ENCODE results near the gene SERGEF. TPM values are rescaled to one million over a fixed set of nuclear protein-coding genes. Genes with fewer than 3 reads are reported as not detected.

The SERGEF gene
- total and polyA plus RNA-seq, 2 of the 13 experiments (the other 11 are each of a cell fraction or from before 2014, with no cell fraction given), result 54.5 to 114 TPM

- no peak for FAIRE-seq
- TF ChIP-seq ZNF879 (CRISPR knock-in tag; IDR thresholded peaks at IDR 0.05), result peak; percentile 0; the same call in 1 of the 2 replicates
- TF ChIP-seq ZBTB8A (CRISPR knock-in tag; IDR thresholded peaks at IDR 0.05; ENCODE audit: borderline replicate concordance, low read depth), result peak; percentile 29; the same call in 1 of the 2 replicates
- no peak for TF ChIP-seq GABPA (IDR thresholded peaks at IDR 0.05; ENCODE audit: low read depth, low read length)
- TF ChIP-seq GABPA (CRISPR knock-in tag; IDR thresholded peaks at IDR 0.05; ENCODE audit: low read depth), result 0 out of 2 replicates have a peak, but pooled peaks have one; percentile 23
- TF ChIP-seq ARHGAP35 (CRISPR knock-in tag; IDR thresholded peaks at IDR 0.05; ENCODE audit: borderline replicate concordance), result no peak
- TF ChIP-seq ZMYM2 (CRISPR knock-in tag; IDR thresholded peaks at IDR 0.05), result 0 out of 2 replicates have a peak, but pooled peaks have one; percentile 3
- 0 out of 2 replicates have a peak, but pooled peaks have one; percentile 1 for TF ChIP-seq ZNF501 (CRISPR knock-in tag; IDR thresholded peaks at IDR 0.05)
- TF ChIP-seq DRAP1 (CRISPR knock-in tag; IDR thresholded peaks at IDR 0.05), result no peak
- 0 out of 2 replicates have a peak, but pooled peaks have one; percentile 9 for TF ChIP-seq ZFP91 (CRISPR knock-in tag; IDR thresholded peaks at IDR 0.05; ENCODE audit: borderline replicate concordance)
- peak; percentile 54 for TF ChIP-seq CTCF (CRISPR knock-in tag; IDR thresholded peaks at IDR 0.05)
- peak; percentile 28; the same call in 1 of the 2 replicates for TF ChIP-seq STAG1 (CRISPR knock-in tag; IDR thresholded peaks at IDR 0.05)
- no peak for TF ChIP-seq CREB1 (IDR thresholded peaks at IDR 0.05)
- 0 out of 2 replicates have a peak, but pooled peaks have one; percentile 22 for TF ChIP-seq CREB1 (CRISPR knock-in tag; IDR thresholded peaks at IDR 0.05)
- TF ChIP-seq ZNF749 (CRISPR knock-in tag; IDR thresholded peaks at IDR 0.05; ENCODE audit: borderline replicate concordance), result 0 out of 2 replicates have a peak, but pooled peaks have one; percentile 7
- TF ChIP-seq ZFP36L1 (CRISPR knock-in tag; IDR thresholded peaks at IDR 0.05), result 0 out of 2 replicates have a peak, but pooled peaks have one; percentile 5
Observed at GRCh38 chr11:18013790-18014507, 1.1 kb upstream of the SERGEF start.

More at GRCh38 chr11:18013790-18014507, 1.1 kb upstream of the SERGEF start:
- H3K4me1 ChIP-seq (ENCODE audit: insufficient read depth, low read length), result peaks cover 39% of the 10 kb centered on the region
- 15% methylated on average over 11 of the region's 11 CpGs for WGBS (ENCODE audit: low lambda C conversion rate)
- H3K27ac ChIP-seq (ENCODE audit: extremely low read length, insufficient read depth, low read length), result no peak overlapping the region
- peak overlapping the region; percentile 67 for H3K9ac ChIP-seq (ENCODE audit: insufficient read depth, low read depth, low read length)
- intact Hi-C loops (cut with micrococcal nuclease; ENCODE audit: unreplicated experiment) (loop anchor here (2.0 kb wide), 1 partner anchor 93 kb away; the partner anchor contains the start of gene SAAL1), in situ Hi-C loops (cut with HindIII; ENCODE audit: extremely low pct_ligation_motif_present, low pct_unique_long_range_greater_than_20kb) (loop anchor here (5.0 kb wide), 1 partner anchor 93 kb away; the partner anchor contains the start of gene SAAL1)
- no peaks in the 10 kb centered on the region; a peak in 1 of 5 replicates for H3K27me3 ChIP-seq (ENCODE audit: control insufficient read depth in 1 of 2, insufficient read depth in 2 of 2, low read length in 2 of 2)
- no TSS peak for BruUV-seq (replicated peaks)
- H4K20me1 ChIP-seq (ENCODE audit: insufficient read depth, low read length), result no peaks in the 10 kb centered on the region
- DNase-seq (ENCODE audit: low spot score), result no peak
- peak overlapping the region; percentile 96 for H3K4me2 ChIP-seq (ENCODE audit: low read depth, low read length)
- H3K79me2 ChIP-seq (ENCODE audit: insufficient read depth, low read length), result peaks cover 35% of the 10 kb centered on the region
- H2AFZ ChIP-seq (ENCODE audit: low read length), result peak overlapping the region; percentile 47
- H3K4me3 ChIP-seq (replicated peaks in 1 of 3; ENCODE audit: insufficient read depth in 1 of 3, low read depth in 2 of 3, low read length in 3 of 3), result peak overlapping the region; percentile 75 to 95 (median 92)
- CTCF ChIA-PET (ENCODE audit: low intra/inter-chr PET ratio, low total read pairs), result no interaction called here
- no peaks in the 10 kb centered on the region for H3K9me3 ChIP-seq (ENCODE audit: low read length)
- POLR2A ChIA-PET, result interaction anchor here (1.3 to 3.4 kb wide), 4 partner anchors 12 to 101 kb away, joined by 3 to 25 read pairs (median 12); partner anchors contain the start of gene SAAL1
- no peaks in the 10 kb centered on the region for H3K36me3 ChIP-seq (replicated peaks in 1 of 2; ENCODE audit: control insufficient read depth in 1 of 2, insufficient read depth in 2 of 2, low read length in 2 of 2)
- ATAC-seq, result no peak
